IMR-90 (cell line): ENCODE results near the gene SH3RF2. TPM values are rescaled to one million over a fixed set of nuclear protein-coding genes. Genes with fewer than 3 reads are reported as not detected.

Experiments used
- ATAC-seq: fragments of 200-7000 bp; cut with Tn5 transposase; 2 replicates; pipeline ENCODE4 v1.9.1; 2020; ENCODE audit warnings: low read depth, mild to moderate bottlenecking, moderate library complexity
- BruUV-seq: library from RNA; stranded (reverse); fragments of 400-500 nt; replicated peaks from 2 replicates; lab custom pipeline; 2021; lab: Mats Ljungman, UMichigan
- CTCF ChIA-PET: fragments of 300-600 bp; formaldehyde crosslinking; extraction: SDS; loops from one replicate; lab custom pipeline; 2021; ENCODE audit warnings: antibody characterized with exemption; lab: Yijun Ruan, JAX
- POLR2A ChIA-PET: fragments of 300-600 bp; sonication (Branson Sonifier 250); formaldehyde crosslinking; loops from one replicate; lab custom pipeline; 2022; ENCODE audit warnings: antibody characterized with exemption; ENCODE audit not compliant: unreplicated experiment; lab: Charles Lee
- DNase-seq: peaks from one replicate; pipeline ENCODE4 v3.0.0; 2013
- H2AFZ ChIP-seq: replicated peaks from 2 replicates; pipeline ENCODE3; 2013; ENCODE audit warnings: low read length, mild to moderate bottlenecking; ENCODE audit not compliant: poor library complexity
- H2AK5ac ChIP-seq: 2 replicates; pipeline ENCODE4 v1.6.1; 2013; ENCODE audit warnings: low read depth, low read length, inconsistent platforms
- H2AK9ac ChIP-seq: replicated peaks from 2 replicates; pipeline ENCODE3; 2013; ENCODE audit warnings: mild to moderate bottlenecking, low read depth, low read length, moderate library complexity; ENCODE audit not compliant: poor library complexity
- H2BK120ac ChIP-seq: 2 replicates; pipeline ENCODE4 v1.6.1; 2013; ENCODE audit warnings: low read depth, low read length, inconsistent platforms
- H2BK15ac ChIP-seq: 3 replicates; pipeline ENCODE4 v1.6.1; 2013; ENCODE audit warnings: low read depth, low read length, inconsistent platforms
- H2BK20ac ChIP-seq: 2 replicates; pipeline ENCODE4 v1.6.1; 2013; ENCODE audit warnings: low read depth, mild to moderate bottlenecking, inconsistent platforms, low read length, moderate library complexity
- H2BK5ac ChIP-seq: 2 replicates; pipeline ENCODE4 v1.6.1; 2013; ENCODE audit warnings: mild to moderate bottlenecking, low read depth, low read length, inconsistent platforms; ENCODE audit not compliant: poor library complexity, severe bottlenecking
- H3K14ac ChIP-seq: replicated peaks from 2 replicates; pipeline ENCODE4 v1.6.1; 2013; ENCODE audit warnings: low read depth, low read length, inconsistent platforms
- H3K18ac ChIP-seq: 2 replicates; pipeline ENCODE4 v1.6.1; 2013; ENCODE audit warnings: low read depth, low read length, control low read depth
- H3K23ac ChIP-seq: 2 replicates; pipeline ENCODE4 v1.6.1; 2013; ENCODE audit warnings: low read depth, low read length, inconsistent platforms
- H3K27ac ChIP-seq: 2 replicates; pipeline ENCODE4 v1.5.1; 2013; ENCODE audit warnings: mild to moderate bottlenecking, control low read depth, low read length; ENCODE audit not compliant: insufficient read depth
- H3K27me3 ChIP-seq: 2 replicates; pipeline ENCODE4 v1.6.1; 2013; ENCODE audit warnings: low read length; ENCODE audit not compliant: control insufficient read depth, insufficient read depth
- H3K36me3 ChIP-seq: 2 replicates; pipeline ENCODE4 v1.6.1; 2013; ENCODE audit warnings: low read length, mixed read lengths; ENCODE audit not compliant: control insufficient read depth, insufficient read depth
- H3K4ac ChIP-seq: 2 replicates; pipeline ENCODE4 v1.6.1; 2013; ENCODE audit warnings: low read depth, low read length, inconsistent platforms
- H3K4me1 ChIP-seq: 2 replicates; pipeline ENCODE4 v1.6.1; 2013; ENCODE audit warnings: low read length, mixed read lengths; ENCODE audit not compliant: control insufficient read depth, insufficient read depth
- H3K4me2 ChIP-seq: 2 replicates; pipeline ENCODE4 v1.6.1; 2013; ENCODE audit warnings: low read depth, mild to moderate bottlenecking, control low read depth, low read length, moderate library complexity
- H3K4me3 ChIP-seq: 2 replicates; pipeline ENCODE4 v1.5.1; 2013; ENCODE audit warnings: low read depth, mild to moderate bottlenecking, control low read depth, low read length, moderate library complexity; ENCODE audit not compliant: insufficient read depth
- H3K56ac ChIP-seq: 2 replicates; pipeline ENCODE4 v1.6.1; 2013; ENCODE audit warnings: low read length, inconsistent platforms; ENCODE audit not compliant: insufficient read depth; ENCODE audit errors: extremely low read depth
- H3K79me1 ChIP-seq, 2 experiments: 2 replicates each; pipeline ENCODE4 v1.6.1; 2013; ENCODE audit warnings: low read length in 2 of 2, inconsistent platforms in 1 of 2, low read depth in 1 of 2
- H3K9ac ChIP-seq: 2 replicates; pipeline ENCODE4 v1.6.1; 2013; ENCODE audit warnings: low read depth, low read length, control low read depth
- H3K9me1 ChIP-seq: 2 replicates; pipeline ENCODE4 v1.6.1; 2013; ENCODE audit warnings: low read length, inconsistent platforms; ENCODE audit not compliant: insufficient read depth
- H3K9me3 ChIP-seq: 2 replicates; pipeline ENCODE4 v1.6.1; 2013; ENCODE audit warnings: low read length; ENCODE audit not compliant: control insufficient read depth, insufficient read depth
- H4K20me1 ChIP-seq: 2 replicates; pipeline ENCODE4 v1.6.1; 2013; ENCODE audit warnings: low read length, inconsistent platforms; ENCODE audit not compliant: insufficient read depth
- H4K5ac ChIP-seq: 2 replicates; pipeline ENCODE4 v1.6.1; 2013; ENCODE audit warnings: mild to moderate bottlenecking, low read depth, low read length, control low read depth
- H4K8ac ChIP-seq, 2 experiments: 2 replicates each; pipeline ENCODE4 v1.6.1; 2013; ENCODE audit warnings: low read depth in 2 of 2, low read length in 2 of 2, control low read depth in 1 of 2, inconsistent platforms in 1 of 2
- H4K91ac ChIP-seq: 2 replicates; pipeline ENCODE4 v1.6.1; 2013; ENCODE audit warnings: low read depth, low read length, inconsistent platforms; ENCODE audit not compliant: insufficient read depth
- BHLHE40 ChIP-seq: fragments of 150-350 bp; IDR thresholded peaks from 2 replicates; pipeline ENCODE4 v1.6.1; 2016; ENCODE audit warnings: mild to moderate bottlenecking, low read depth, low read length
- CHD1 ChIP-seq: IDR thresholded peaks from 2 replicates; pipeline ENCODE4 v1.6.1; 2012; ENCODE audit warnings: low read depth, low read length, improper control_type of control experiment
- NFE2L2 ChIP-seq: fragments of 150-350 bp; IDR thresholded peaks from 2 replicates; pipeline ENCODE4 v1.6.1; 2016; ENCODE audit warnings: low read depth, mild to moderate bottlenecking, low read length
- POLR2A ChIP-seq: IDR thresholded peaks from 2 replicates; pipeline ENCODE4 v1.6.1; 2012; ENCODE audit warnings: mild to moderate bottlenecking, low read depth, low read length
- RAD21 ChIP-seq: IDR thresholded peaks from 2 replicates; pipeline ENCODE4 v1.6.1; 2012; ENCODE audit warnings: low read length, improper control_type of control experiment
- RFX5 ChIP-seq: IDR thresholded peaks from 2 replicates; pipeline ENCODE4 v1.8.0; 2012; ENCODE audit warnings: low read depth, mild to moderate bottlenecking, low read length, moderate library complexity
- WGBS, 2 experiments: methylation state at CpG; one replicate each; pipeline versions ENCODE4 v1.1.5 to v1.1.7; 2013; ENCODE audit warnings: missing lambda C conversion rate in 2 of 2; ENCODE audit not compliant: insufficient read length in 1 of 2; ENCODE audit errors: extremely low coverage in 2 of 2; 5-methylcytosine and 5-hydroxymethylcytosine counted together
- dilution Hi-C: fragments of 300-500 bp; cut with HindIII; formaldehyde crosslinking; loops from one replicate; pipeline ENCODE4 v1.14.3; 2018; ENCODE audit warnings: low sequenced_read_pairs; ENCODE audit not compliant: unreplicated experiment
- in situ Hi-C: fragments of 300-500 bp; cut with MboI; formaldehyde crosslinking; loops from 3 replicates; pipeline ENCODE4 v1.14.3; 2019; ENCODE audit warnings: low sequenced_read_pairs, inconsistent platforms, mixed read lengths
- intact Hi-C: fragments of 100-400 bp; cut with micrococcal nuclease; formaldehyde crosslinking; loops from 2 replicates; pipeline ENCODE4 v1.10.0; 2022
- polyA plus RNA-seq, 3 experiments: library from polyadenylated mRNA; depleted of rRNA; stranded (reverse); fragments of >200 nt; gene quantifications; 2 replicates each; pipeline ENCODE4 v1.2.3, GENCODE V29; 2012; ENCODE audit warnings: low replicate concordance in 1 of 3
- total RNA-seq: library from RNA; depleted of rRNA; stranded (reverse); fragments of >200 nt; gene quantifications from 2 replicates; pipeline ENCODE4 v1.2.3, GENCODE V29; 2012
- TF ChIP-seq, protein P1 (sequence below): conservative IDR thresholded peaks from 2 replicates; pipeline ENCODE4 v1.5.1; 2012; ENCODE audit warnings: mild to moderate bottlenecking, low read depth, low read length, improper control_type of control experiment

SH3RF2 gene
- total and polyA plus RNA-seq, 2 of the 4 experiments (the other 2 are of a cell fraction): 1.3 to 1.7 TPM

DNA sequence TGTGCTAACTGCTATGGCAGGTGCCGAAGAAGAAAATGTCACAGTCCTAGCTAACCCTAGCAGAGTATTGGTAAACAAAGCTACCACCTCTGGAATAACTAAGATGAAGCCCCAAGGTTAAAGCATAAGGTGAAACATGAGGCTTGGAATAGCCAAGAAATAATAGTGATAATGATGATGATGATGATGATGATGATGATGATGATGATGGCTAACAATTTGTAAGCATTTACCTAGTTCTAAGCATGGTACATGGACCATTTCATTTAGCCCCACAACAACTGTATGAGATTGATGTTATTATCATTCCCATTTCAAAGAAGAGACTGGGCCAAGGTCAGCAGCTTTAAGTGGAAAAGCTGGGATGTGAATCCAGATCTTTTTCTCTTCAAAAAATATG is 35.3 kb downstream of the SH3RF2 start:
- Histone ChIP-seq H3K56ac (no peak overlapping the region), H3K9me1 (peaks cover 8% of the 10 kb centered on the region; the same call in 1 of the 2 replicates), H4K20me1 (no peaks in the 10 kb centered on the region), H3K14ac (no peak overlapping the region), H3K23ac (no peak overlapping the region), H3K27me3 (no peaks in the 10 kb centered on the region), H3K4me1 (peaks cover 3% of the 10 kb centered on the region; the same call in 1 of the 2 replicates), H3K9ac (no peak overlapping the region), H3K36me3 (no peaks in the 10 kb centered on the region), H2AK5ac (no peak overlapping the region), H3K18ac (no peak overlapping the region), H2AFZ (no peak overlapping the region), H3K27ac (no peak overlapping the region), H4K8ac (no peak overlapping the region), H2BK5ac (no peak overlapping the region), H3K4me3 (no peak overlapping the region), H3K4me2 (no peak overlapping the region), H3K4ac (no peak overlapping the region), H4K5ac (no peak overlapping the region), H3K9me3 (0 out of 2 replicates have a peak, but pooled peaks cover 2% of the 10 kb centered on the region), H4K91ac (no peak overlapping the region), H2BK15ac (no peak overlapping the region), H3K79me1 (no peaks in the 10 kb centered on the region), H2BK120ac (no peak overlapping the region), H2AK9ac (no peak overlapping the region), H2BK20ac (no peak overlapping the region)
- in situ Hi-C loops (no loop called here), dilution Hi-C loops (no loop called here), intact Hi-C loops (no loop called here)
- TF ChIP-seq NFE2L2 (no peak), BHLHE40 (no peak), RFX5 (no peak), RAD21 (no peak), CHD1 (no peak), POLR2A (no peak)
- TF ChIP-seq, protein P1, sequence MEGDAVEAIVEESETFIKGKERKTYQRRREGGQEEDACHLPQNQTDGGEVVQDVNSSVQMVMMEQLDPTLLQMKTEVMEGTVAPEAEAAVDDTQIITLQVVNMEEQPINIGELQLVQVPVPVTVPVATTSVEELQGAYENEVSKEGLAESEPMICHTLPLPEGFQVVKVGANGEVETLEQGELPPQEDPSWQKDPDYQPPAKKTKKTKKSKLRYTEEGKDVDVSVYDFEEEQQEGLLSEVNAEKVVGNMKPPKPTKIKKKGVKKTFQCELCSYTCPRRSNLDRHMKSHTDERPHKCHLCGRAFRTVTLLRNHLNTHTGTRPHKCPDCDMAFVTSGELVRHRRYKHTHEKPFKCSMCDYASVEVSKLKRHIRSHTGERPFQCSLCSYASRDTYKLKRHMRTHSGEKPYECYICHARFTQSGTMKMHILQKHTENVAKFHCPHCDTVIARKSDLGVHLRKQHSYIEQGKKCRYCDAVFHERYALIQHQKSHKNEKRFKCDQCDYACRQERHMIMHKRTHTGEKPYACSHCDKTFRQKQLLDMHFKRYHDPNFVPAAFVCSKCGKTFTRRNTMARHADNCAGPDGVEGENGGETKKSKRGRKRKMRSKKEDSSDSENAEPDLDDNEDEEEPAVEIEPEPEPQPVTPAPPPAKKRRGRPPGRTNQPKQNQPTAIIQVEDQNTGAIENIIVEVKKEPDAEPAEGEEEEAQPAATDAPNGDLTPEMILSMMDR: no peak
- no CpG with 5 or more reads among the region's 1 CpG for WGBS, 2 experiments
- DNase-seq (no peak), ATAC-seq (no peak)
- POLR2A ChIA-PET: no interaction called here
- no TSS peak for BruUV-seq
- CTCF ChIA-PET: interaction anchor here (0.7 kb wide), 1 partner anchor 75 kb away, joined by 3 read pairs; no protein-coding TSS in a partner anchor
